ENCODE data around the gene PDE6A.

Gene PDE6A

GRCh38 chr5:149824120-149824519 lies 120.5 kb downstream of the PDE6A start:
- no peak overlapping the region for H3K4me3 ChIP-seq (ENCODE audit: low read depth, low read length)
- no peaks in the 10 kb centered on the region for H3K9me3 ChIP-seq (ENCODE audit: control insufficient read depth, insufficient read depth, low read depth, low read length)
- H3K27ac ChIP-seq (ENCODE audit: extremely low read depth, low read depth, low read length) = no peak overlapping the region
- H3K4me1 ChIP-seq (ENCODE audit: control insufficient read depth, insufficient read depth, low read length) = no peaks in the 10 kb centered on the region
- TF ChIP-seq ATF2 (tag by site-specific recombination; IDR thresholded peaks at IDR 0.05; ENCODE audit: low read depth) (peak; percentile 59), REPIN1 (tag by site-specific recombination; IDR thresholded peaks at IDR 0.05; ENCODE audit: low read depth) (no peak)
- ChIA-PET CTCF (interaction anchor here (1.0 to 3.5 kb wide), 7 partner anchors 10 to 167 kb away, joined by 3 to 17 read pairs (median 4); no protein-coding TSS in a partner anchor), POLR2A (no interaction called here)
- no peaks in the 10 kb centered on the region for H3K36me3 ChIP-seq (ENCODE audit: control insufficient read depth in 2 of 2, insufficient read depth in 1 of 2, low read length in 2 of 2)

- no peak overlapping the region for H3K4me3 ChIP-seq (ENCODE audit: low read depth, low read length)
- no peaks in the 10 kb centered on the region for H3K9me3 ChIP-seq (ENCODE audit: control insufficient read depth, insufficient read depth, low read depth, low read length)
- H3K36me3 ChIP-seq (ENCODE audit: control insufficient read depth in 2 of 2, insufficient read depth in 1 of 2, low read length in 2 of 2) = no peaks in the 10 kb centered on the region
- ChIA-PET CTCF (interaction anchor here (0.6 to 4.6 kb wide), 6 partner anchors 11 to 167 kb away, joined by 3 to 17 read pairs (median 9); no protein-coding TSS in a partner anchor), POLR2A (no interaction called here)
- H3K4me1 ChIP-seq (ENCODE audit: control insufficient read depth, insufficient read depth, low read length) = no peaks in the 10 kb centered on the region
- TF ChIP-seq GFI1B (tag by site-specific recombination; IDR thresholded peaks at IDR 0.05) (no peak), ZNF211 (tag by site-specific recombination; IDR thresholded peaks at IDR 0.05; ENCODE audit: low read depth) (no peak), ZNF404 (tag by site-specific recombination; IDR thresholded peaks at IDR 0.05) (no peak), ZNF214 (tag by site-specific recombination; IDR thresholded peaks at IDR 0.05; ENCODE audit: borderline replicate concordance) (no peak), ZNF571 (tag by site-specific recombination; IDR thresholded peaks at IDR 0.05) (no peak), ZNF157 (tag by site-specific recombination; IDR thresholded peaks at IDR 0.05) (no peak), ZNF366 (tag by site-specific recombination; conservative IDR thresholded peaks at IDR 0.05) (no peak)
- H3K27ac ChIP-seq (ENCODE audit: extremely low read depth, low read depth, low read length) = no peak overlapping the region
Observed at GRCh38 chr5:149823375-149823774, 121.2 kb downstream of the PDE6A start.

GRCh38 chr5:149822301-149822700 lies 122.3 kb downstream of the PDE6A start:
- Histone ChIP-seq H3K4me3 (ENCODE audit: low read depth, low read length) (no peak overlapping the region), H3K36me3 (ENCODE audit: control insufficient read depth in 2 of 2, insufficient read depth in 1 of 2, low read length in 2 of 2) (no peaks in the 10 kb centered on the region), H3K9me3 (ENCODE audit: control insufficient read depth, insufficient read depth, low read depth, low read length) (no peaks in the 10 kb centered on the region), H3K27ac (ENCODE audit: extremely low read depth, low read depth, low read length) (no peak overlapping the region), H3K4me1 (ENCODE audit: control insufficient read depth, insufficient read depth, low read length) (no peaks in the 10 kb centered on the region)
- ChIA-PET CTCF (interaction anchor here (0.6 to 4.6 kb wide), 6 partner anchors 12 to 1407 kb away, joined by 6 to 17 read pairs (median 8); no protein-coding TSS in a partner anchor), POLR2A (no interaction called here)
- TF ChIP-seq INSM2 (tag by site-specific recombination; IDR thresholded peaks at IDR 0.05) (no peak), PRDM10 (tag by site-specific recombination; IDR thresholded peaks at IDR 0.05) (no peak), ZNF248 (tag by site-specific recombination; IDR thresholded peaks at IDR 0.05) (no peak), ZNF623 (tag by site-specific recombination; IDR thresholded peaks at IDR 0.05) (no peak), ZNF214 (tag by site-specific recombination; IDR thresholded peaks at IDR 0.05; ENCODE audit: borderline replicate concordance) (no peak)

All from HEK293 (cell line).